HG03457 (cell line): ENCODE data around the gene MYO16.

Experiments used
- ATAC-seq: cut with Tn5 transposase; IDR thresholded peaks from one replicate; pipeline ENCODE4 v1.9.1; 2021; ENCODE audit warnings: moderate number of reproducible peaks; ENCODE audit not compliant: unreplicated experiment

The MYO16 gene

GRCh38 chr13:109166804-109167203, 537.4 kb downstream of the MYO16 start:
- peak; percentile 37 for ATAC-seq

- ATAC-seq, result no peak
These were observed 542.7 kb downstream of the MYO16 start for GRCh38 chr13:109172136-109172535.

GRCh38 chr13:109175666-109176065, 546.3 kb downstream of the MYO16 start:
- ATAC-seq, result no peak

DNA sequence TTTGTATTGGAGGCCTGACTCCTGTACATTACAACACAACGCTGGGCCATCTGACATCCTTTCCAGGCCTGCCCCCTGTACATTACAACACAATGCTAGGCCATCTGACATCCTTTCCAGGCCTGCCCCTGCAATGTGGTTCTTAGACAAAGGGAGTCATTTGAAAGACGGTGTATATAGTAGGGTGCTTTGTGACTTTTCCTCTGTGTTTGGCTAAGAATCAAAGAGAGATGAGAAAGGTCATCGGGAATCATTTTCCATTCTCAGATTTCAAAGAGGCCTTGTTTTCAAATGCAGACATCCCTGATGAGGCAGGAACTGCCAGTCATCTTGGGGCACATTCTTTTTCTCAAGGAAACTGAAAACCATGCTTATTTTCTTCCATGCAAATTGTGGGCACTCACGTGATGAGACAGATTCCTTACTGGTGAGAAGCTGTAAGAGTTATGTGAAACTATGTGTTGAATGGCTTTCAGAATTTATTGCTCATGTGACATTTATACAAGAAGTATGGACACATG, 551.6 kb downstream of the MYO16 start:
- no peak for ATAC-seq

GRCh38 chr13:109182777-109183465, 553.5 kb downstream of the MYO16 start:
- ATAC-seq, result no peak

DNA sequence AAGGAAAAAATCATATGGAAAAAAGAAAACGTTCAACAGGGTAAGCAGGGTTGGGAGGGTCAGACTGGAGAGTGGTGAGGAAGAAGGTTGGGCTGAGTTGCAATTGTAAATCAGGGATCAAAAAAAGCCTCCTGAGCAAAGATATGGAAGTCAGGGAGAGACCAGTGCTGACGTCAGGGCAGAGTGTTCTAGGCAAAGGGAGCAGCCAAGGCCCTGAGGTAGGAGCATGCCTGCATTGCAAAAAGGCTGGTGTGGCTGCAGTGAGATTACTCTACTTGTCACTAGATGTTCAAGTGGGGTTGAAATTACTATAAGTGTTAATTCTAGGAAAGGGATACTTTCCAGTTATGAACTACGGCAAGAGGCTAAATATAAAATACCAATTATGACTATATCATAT, 562.0 kb downstream of the MYO16 start:
- no peak for ATAC-seq

DNA sequence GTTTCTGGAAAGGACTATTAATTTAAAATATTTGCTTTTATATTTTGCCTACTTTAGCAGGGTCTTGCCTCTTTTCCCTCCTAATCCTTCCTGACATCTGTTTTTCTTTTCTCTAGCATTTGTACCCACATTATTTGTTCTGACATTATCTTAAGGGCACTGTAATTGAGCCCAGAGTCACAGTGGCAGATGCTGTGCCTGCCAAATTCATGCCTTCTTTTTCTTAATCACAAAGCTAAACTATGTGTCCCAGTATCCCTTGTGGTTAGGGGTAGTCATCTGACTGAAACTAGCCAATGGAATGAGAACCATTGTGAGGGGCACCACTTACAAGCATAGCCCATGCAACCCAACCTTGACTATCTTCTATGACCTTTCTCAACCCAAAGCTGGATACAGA, 562.9 kb downstream of the MYO16 start:
- ATAC-seq, result no peak

- no peak for ATAC-seq
These were observed 567.5 kb downstream of the MYO16 start for GRCh38 chr13:109196948-109197347.

GRCh38 chr13:109198585-109198984, 569.2 kb downstream of the MYO16 start:
- ATAC-seq, result no peak

DNA sequence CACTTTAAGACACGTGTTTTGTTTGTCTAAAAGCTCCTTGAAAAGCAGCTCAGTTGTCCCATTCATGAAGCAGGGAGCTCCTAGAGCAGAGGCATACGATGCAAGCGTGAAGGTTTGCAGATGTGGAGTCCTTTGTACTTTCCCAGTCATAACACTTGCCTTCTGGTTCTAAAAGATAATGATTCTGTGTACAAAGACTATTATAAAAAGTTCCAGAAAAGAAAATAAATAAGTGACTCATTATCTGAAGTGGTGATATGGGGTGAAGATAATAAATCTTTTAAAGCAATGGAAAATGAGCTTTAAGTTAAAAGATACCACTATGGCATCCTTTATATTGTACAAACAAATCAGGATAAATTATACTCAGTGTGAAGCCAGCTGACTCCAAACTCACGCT, 569.9 kb downstream of the MYO16 start:
- no peak for ATAC-seq

DNA sequence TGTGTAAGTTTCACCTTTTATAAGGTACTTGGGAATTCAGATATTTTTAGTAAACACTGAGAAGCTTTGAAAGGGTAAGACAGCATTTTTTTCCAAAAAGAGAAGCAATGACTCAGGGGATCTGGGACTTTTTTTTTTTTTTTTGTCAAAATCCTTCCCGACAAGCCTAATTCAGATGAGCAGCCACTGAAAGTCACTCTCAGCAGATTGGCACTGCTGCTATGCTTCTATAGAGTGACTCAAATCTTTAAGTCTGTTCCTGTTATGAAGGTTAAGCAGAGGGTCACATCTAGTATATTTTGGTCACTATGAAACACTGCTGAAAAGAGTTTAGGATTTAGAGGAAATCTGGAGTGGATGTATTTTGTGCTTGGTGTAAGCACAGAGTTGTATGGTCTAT, 571.1 kb downstream of the MYO16 start:
- ATAC-seq, result no peak

- ATAC-seq, result no peak
These were observed 574.2 kb downstream of the MYO16 start for GRCh38 chr13:109203587-109203986.

- ATAC-seq, result no peak
These were observed 574.8 kb downstream of the MYO16 start for GRCh38 chr13:109204252-109204651.

- ATAC-seq, result no peak
These were observed 575.2 kb downstream of the MYO16 start for GRCh38 chr13:109204657-109205056.

DNA sequence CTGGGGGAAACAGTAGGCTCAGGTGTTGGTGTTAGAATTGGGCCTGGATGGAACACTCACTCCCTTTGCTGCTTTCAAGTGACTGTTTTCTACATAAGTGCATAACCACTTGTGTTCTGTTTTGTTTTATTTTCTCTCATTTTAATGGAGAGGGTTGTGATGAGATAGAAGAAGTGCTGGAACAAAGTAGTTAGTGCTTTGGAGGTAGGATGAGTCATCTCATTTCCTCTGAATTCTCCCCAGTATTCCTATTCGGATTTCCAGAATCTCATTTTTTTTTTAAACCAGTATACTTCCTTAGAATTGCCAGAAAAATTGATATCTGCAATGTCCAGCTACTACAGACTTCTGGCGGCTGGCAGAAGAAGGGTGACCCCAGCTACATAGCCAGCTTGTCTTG, 575.9 kb downstream of the MYO16 start:
- ATAC-seq, result no peak

DNA sequence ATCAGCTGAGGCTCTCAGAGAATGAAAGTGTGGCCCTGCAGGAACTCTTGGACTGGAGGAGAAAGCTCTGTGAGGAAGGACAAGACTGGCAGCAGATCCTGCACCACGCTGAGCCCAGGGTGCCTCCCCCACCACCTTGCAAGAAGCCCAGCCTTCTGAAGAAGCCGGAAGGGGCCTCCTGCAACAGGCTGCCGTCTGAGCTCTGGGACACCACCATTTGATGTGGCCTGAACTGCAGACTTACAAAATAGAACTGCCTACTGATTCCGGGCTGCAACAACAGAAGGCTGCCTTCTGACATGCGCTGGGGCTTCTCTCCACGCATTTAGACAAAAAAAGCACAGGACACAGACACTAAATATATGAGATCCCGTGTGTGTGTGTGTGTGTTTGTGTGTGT, 577.2 kb downstream of the MYO16 start:
- no peak for ATAC-seq

- ATAC-seq, result no peak
These were observed 578.2 kb downstream of the MYO16 start for GRCh38 chr13:109207622-109208021.

- no peak for ATAC-seq
These were observed 579.1 kb downstream of the MYO16 start for GRCh38 chr13:109208522-109208921.

DNA sequence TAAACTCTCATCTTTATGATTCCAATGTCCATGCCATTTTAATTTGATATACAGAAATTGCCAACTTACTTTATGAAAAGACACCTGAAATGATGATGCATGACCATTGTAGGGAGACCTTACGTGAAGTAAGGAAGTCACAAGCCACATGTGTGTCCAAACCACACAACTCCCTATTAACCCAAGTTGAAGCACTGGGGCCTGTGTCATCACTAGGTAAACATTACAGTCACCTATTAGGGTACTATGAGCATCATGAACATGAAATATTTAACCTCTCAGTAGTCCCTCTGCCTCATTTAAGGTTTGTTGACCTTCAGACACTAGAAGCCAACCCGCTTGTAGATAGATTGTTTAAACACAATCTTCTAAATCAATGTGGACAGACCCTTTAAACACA, 580.1 kb downstream of the MYO16 start:
- ATAC-seq, result no peak

- ATAC-seq, result no peak
These were observed 582.2 kb downstream of the MYO16 start for GRCh38 chr13:109211616-109212015.

DNA sequence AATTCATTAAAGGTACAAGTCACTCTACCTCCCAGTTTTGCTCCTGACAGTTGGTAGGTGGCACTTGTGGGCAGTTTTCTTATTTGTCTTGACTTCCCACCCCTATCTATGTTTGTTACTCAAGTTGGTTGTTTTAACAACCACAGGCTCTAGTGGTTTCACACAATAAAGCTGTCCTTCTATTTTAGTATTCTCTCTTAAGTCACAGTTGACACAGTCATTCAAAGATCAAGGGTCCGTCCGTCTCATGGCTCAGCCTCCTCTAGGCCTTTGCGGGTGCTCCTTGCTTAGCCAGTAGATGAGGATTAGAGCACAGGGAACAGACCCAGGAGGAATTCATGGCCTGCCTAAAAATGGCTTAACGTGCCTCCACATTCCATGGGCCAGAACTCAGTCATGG, 583.2 kb downstream of the MYO16 start:
- no peak for ATAC-seq

DNA sequence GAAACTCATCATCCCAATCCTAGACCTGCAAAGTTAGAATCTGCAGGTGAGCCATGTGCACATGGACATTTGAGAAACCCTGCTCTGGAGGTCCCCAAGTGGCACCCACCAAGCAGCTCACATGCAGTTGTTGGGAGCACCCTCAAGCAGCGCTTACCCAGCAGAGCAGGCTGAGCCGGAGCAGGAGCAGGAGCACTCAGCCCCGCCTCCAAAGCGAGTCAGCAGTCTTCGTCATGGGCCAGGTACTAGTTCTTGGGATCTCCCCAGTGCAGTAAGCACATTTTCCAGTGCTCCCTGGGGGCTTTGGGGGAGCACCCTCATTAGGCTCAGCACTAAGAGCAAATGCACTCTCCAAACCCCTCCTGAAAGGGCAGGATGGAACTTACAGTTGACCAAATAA, 584.3 kb downstream of the MYO16 start:
- ATAC-seq, result no peak

DNA sequence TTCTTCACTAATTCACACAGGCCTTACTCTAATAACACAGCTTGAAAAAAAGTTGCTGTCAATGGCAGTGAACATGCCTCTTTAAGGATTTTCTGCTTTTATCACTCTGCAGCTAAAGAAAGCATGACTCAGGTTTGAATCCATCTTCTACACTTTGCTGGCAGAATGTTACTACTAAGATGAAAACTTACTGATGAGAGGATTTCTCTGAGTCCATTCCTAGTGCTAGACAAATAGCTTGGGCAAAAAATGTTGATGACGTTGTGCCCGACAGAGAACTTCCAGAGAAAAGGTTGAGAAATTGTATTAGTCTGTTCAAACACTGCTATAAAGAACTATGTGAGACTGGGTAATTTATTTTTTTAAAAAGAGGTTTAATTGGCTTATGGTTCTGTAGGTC, 585.0 kb downstream of the MYO16 start:
- ATAC-seq, result no peak
